ENCODE data around the gene DPP10. TPM values are rescaled to one million over a fixed set of nuclear protein-coding genes. Genes with fewer than 3 reads are reported as not detected.
"Not testable (repeated sequence)": the region's sequence is repeated elsewhere in the genome, so short reads cannot be mapped to it uniquely, and the experiment has no call there.

DPP10 gene
- total and polyA plus RNA-seq, 4 donors, result 0.08 to 5.0 (median 0.27) TPM

- Histone ChIP-seq H3K4me3 (no peak overlapping the region), H3K27ac (ENCODE audit: low read depth in 1 of 2, low read length in 1 of 2) (no peak overlapping the region), H3K4me1 (ENCODE audit: control insufficient read depth in 5 of 5, insufficient read depth in 5 of 5, low read length in 5 of 5) (peaks cover 0 to 28% (median 3%) of the 10 kb centered on the region in 5 donors), H3K9ac (ENCODE audit: insufficient read depth in 1 of 2, low read length in 2 of 2) (no peak overlapping the region), H3K27me3 (ENCODE audit: control insufficient read depth in 3 of 3, insufficient read depth in 3 of 3, low read length in 2 of 3) (no peaks in the 10 kb centered on the region), H3K9me3 (ENCODE audit: control insufficient read depth in 4 of 4, insufficient read depth in 3 of 4, low read length in 3 of 4) (peaks cover 0 to 5% (median 0%) of the 10 kb centered on the region in 4 donors), H3K36me3 (ENCODE audit: control insufficient read depth in 4 of 4, insufficient read depth in 4 of 4, low read length in 4 of 4) (no peaks in the 10 kb centered on the region)
- no peak for ATAC-seq (ENCODE audit: insufficient read depth, low FRiP score)
- DNase-seq, result no peak
- 77 to 85% methylated on average over 2 of the region's 2 CpGs for WGBS, 2 donors
- TF ChIP-seq CTCF (IDR thresholded peaks at IDR 0.05; ENCODE audit: control extremely low read depth, extremely low read depth), result no peak
These were observed 36.1 kb upstream of the DPP10 start for GRCh38 chr2:114406347-114406746.

GRCh38 chr2:114407353-114407752 lies 35.1 kb upstream of the DPP10 start:
- ATAC-seq (ENCODE audit: insufficient read depth, low FRiP score); H3K9me3 ChIP-seq (ENCODE audit: control insufficient read depth in 4 of 4, insufficient read depth in 3 of 4, low read length in 3 of 4); DNase-seq; H3K27me3 ChIP-seq (ENCODE audit: control insufficient read depth in 3 of 3, insufficient read depth in 3 of 3, low read length in 2 of 3); H3K4me3 ChIP-seq; H3K36me3 ChIP-seq (ENCODE audit: control insufficient read depth in 4 of 4, insufficient read depth in 4 of 4, low read length in 4 of 4); H3K9ac ChIP-seq (ENCODE audit: insufficient read depth in 1 of 2, low read length in 2 of 2); H3K27ac ChIP-seq (ENCODE audit: low read depth in 1 of 2, low read length in 1 of 2): not testable (repeated sequence)
- WGBS, 2 donors, result 85 to 93% methylated on average over 3 to 4 of the region's 5 CpGs
- peaks cover 0 to 28% (median 3%) of the 10 kb centered on the region in 5 donors for H3K4me1 ChIP-seq (ENCODE audit: control insufficient read depth in 5 of 5, insufficient read depth in 5 of 5, low read length in 5 of 5)

GRCh38 chr2:114421781-114422180 lies 20.7 kb upstream of the DPP10 start:
- WGBS, 2 donors, result 55 to 56% methylated on average over 3 of the region's 3 CpGs
- no peaks in the 10 kb centered on the region for H3K27me3 ChIP-seq (ENCODE audit: control insufficient read depth in 3 of 3, insufficient read depth in 3 of 3, low read length in 2 of 3)
- no peak overlapping the region for H3K9ac ChIP-seq (ENCODE audit: insufficient read depth in 1 of 2, low read length in 2 of 2)

GRCh38 chr2:114424699-114425098 lies 17.7 kb upstream of the DPP10 start:
- WGBS, 2 donors, result 70 to 80% methylated on average over 2 of the region's 2 CpGs
- Histone ChIP-seq H3K27ac (ENCODE audit: low read depth in 1 of 2, low read length in 1 of 2) (no peak overlapping the region), H3K9me3 (ENCODE audit: control insufficient read depth in 4 of 4, insufficient read depth in 3 of 4, low read length in 3 of 4) (no peaks in the 10 kb centered on the region), H3K4me1 (ENCODE audit: control insufficient read depth in 5 of 5, insufficient read depth in 5 of 5, low read length in 5 of 5) (peaks cover 0 to 29% (median 3%) of the 10 kb centered on the region in 5 donors), H3K9ac (ENCODE audit: insufficient read depth in 1 of 2, low read length in 2 of 2) (no peak overlapping the region), H3K4me3 (no peak overlapping the region), H3K36me3 (ENCODE audit: control insufficient read depth in 4 of 4, insufficient read depth in 4 of 4, low read length in 4 of 4) (no peaks in the 10 kb centered on the region), H3K27me3 (ENCODE audit: control insufficient read depth in 3 of 3, insufficient read depth in 3 of 3, low read length in 2 of 3) (no peaks in the 10 kb centered on the region)
- ATAC-seq (ENCODE audit: insufficient read depth, low FRiP score) (no peak), DNase-seq (no peak)
- no peak for TF ChIP-seq CTCF (IDR thresholded peaks at IDR 0.05; ENCODE audit: control extremely low read depth, extremely low read depth)

More at GRCh38 chr2:114421781-114422180, 20.7 kb upstream of the DPP10 start:
- ATAC-seq (ENCODE audit: insufficient read depth, low FRiP score) (no peak), DNase-seq (no peak)
- peaks cover 0 to 13% (median 0%) of the 10 kb centered on the region in 5 donors for H3K4me1 ChIP-seq (ENCODE audit: control insufficient read depth in 5 of 5, insufficient read depth in 5 of 5, low read length in 5 of 5)
- H3K36me3 ChIP-seq (ENCODE audit: control insufficient read depth in 4 of 4, insufficient read depth in 4 of 4, low read length in 4 of 4), result no peaks in the 10 kb centered on the region
- no peaks in the 10 kb centered on the region for H3K9me3 ChIP-seq (ENCODE audit: control insufficient read depth in 4 of 4, insufficient read depth in 3 of 4, low read length in 3 of 4)
- no peak overlapping the region for H3K4me3 ChIP-seq
- TF ChIP-seq CTCF (IDR thresholded peaks at IDR 0.05; ENCODE audit: control extremely low read depth, extremely low read depth), result no peak
- H3K27ac ChIP-seq (ENCODE audit: low read depth in 1 of 2, low read length in 1 of 2), result no peak overlapping the region

Measured in lung (tissue), 12 donors.